Glutamatergic neuron (in vitro differentiated cells): ENCODE measurements around the gene CCR7. TPM values are rescaled to one million over a fixed set of nuclear protein-coding genes. Genes with fewer than 3 reads are reported as not detected.

Experiments used
- DNase-seq: peaks from one replicate; pipeline ENCODE4 v3.0.0; 2022
- H3K27ac Mint-ChIP-seq: one replicate; pipeline ENCODE4 v1.8.0; 2020; ENCODE audit warnings: mild to moderate bottlenecking, mixed read lengths, inconsistent platforms; ENCODE audit not compliant: unreplicated experiment
- H3K27me3 Mint-ChIP-seq: one replicate; pipeline ENCODE4 v1.8.0; 2020; ENCODE audit warnings: mild to moderate bottlenecking, moderate library complexity, mixed read lengths, inconsistent platforms; ENCODE audit not compliant: unreplicated experiment
- H3K36me3 Mint-ChIP-seq: one replicate; pipeline ENCODE4 v1.8.0; 2020; ENCODE audit warnings: mild to moderate bottlenecking, mixed read lengths, inconsistent platforms; ENCODE audit not compliant: unreplicated experiment
- H3K4me1 Mint-ChIP-seq: one replicate; pipeline ENCODE4 v1.8.0; 2020; ENCODE audit warnings: mild to moderate bottlenecking, low read depth, mixed read lengths, inconsistent platforms; ENCODE audit not compliant: unreplicated experiment
- H3K4me3 Mint-ChIP-seq: one replicate; pipeline ENCODE4 v1.8.0; 2020; ENCODE audit warnings: mild to moderate bottlenecking, mixed read lengths, inconsistent platforms; ENCODE audit not compliant: unreplicated experiment
- H3K9me3 Mint-ChIP-seq: one replicate; pipeline ENCODE4 v1.8.0; 2020; ENCODE audit warnings: mild to moderate bottlenecking, moderate library complexity, mixed read lengths, inconsistent platforms; ENCODE audit not compliant: unreplicated experiment
- total RNA-seq: library from RNA; stranded (reverse); fragmentation: NEBNext Ultra II Directional; extraction: Animal tissue kit (Norgen Biotek cat#: 25700); gene quantifications from one replicate; pipeline ENCODE4 v1.2.1, GENCODE V29; 2021; ENCODE audit not compliant: unreplicated experiment
- TF ChIP-seq, protein P1 (sequence below): fragments of 200-600 bp; sonication (generic); IDR thresholded peaks from one replicate; pipeline ENCODE4 v1.5.0; 2021; ENCODE audit not compliant: partially characterized antibody, unreplicated experiment

The CCR7 gene
- total RNA-seq, 1 donor from 2014 or later = not detected

DNA sequence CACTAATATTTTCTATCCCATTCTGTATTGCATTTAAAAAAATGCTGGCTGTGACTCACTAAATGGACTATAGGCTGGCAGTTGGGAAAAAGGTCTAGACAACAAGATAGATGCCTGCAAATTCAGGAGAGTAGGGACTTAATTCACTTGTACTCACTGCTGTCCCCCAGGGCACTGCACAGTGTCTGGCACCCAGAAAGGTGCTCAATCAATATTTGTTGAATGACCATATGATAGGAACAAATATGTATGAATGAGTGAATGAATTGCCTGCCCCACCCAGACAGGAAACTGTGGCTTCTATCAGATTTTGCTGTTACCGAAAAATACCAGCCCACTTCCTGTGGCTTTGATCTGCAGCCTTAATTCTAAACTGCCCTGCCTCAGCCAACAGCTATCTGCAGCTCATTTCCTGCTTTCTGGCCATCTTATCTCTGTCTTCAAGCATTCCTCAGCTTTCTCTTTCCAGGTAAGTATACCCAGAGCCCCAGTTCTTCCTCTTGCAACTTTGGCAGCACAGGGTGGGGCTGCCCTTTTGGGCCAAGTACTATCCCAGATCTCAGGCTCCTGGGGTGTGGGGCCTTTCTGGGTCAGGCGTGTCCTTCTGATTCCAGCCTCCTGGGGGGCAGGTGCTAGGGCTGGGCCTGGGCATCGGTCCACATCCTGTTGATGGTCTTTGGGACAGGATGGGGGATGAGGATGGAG is 48.5 kb downstream of the CCR7 start:
- peaks cover 12% of the 10 kb centered on the region for H3K27me3 Mint-ChIP-seq
- H3K4me3 Mint-ChIP-seq = no peak overlapping the region
- no peaks in the 10 kb centered on the region for H3K36me3 Mint-ChIP-seq
- H3K4me1 Mint-ChIP-seq = no peaks in the 10 kb centered on the region
- TF ChIP-seq, protein P1, sequence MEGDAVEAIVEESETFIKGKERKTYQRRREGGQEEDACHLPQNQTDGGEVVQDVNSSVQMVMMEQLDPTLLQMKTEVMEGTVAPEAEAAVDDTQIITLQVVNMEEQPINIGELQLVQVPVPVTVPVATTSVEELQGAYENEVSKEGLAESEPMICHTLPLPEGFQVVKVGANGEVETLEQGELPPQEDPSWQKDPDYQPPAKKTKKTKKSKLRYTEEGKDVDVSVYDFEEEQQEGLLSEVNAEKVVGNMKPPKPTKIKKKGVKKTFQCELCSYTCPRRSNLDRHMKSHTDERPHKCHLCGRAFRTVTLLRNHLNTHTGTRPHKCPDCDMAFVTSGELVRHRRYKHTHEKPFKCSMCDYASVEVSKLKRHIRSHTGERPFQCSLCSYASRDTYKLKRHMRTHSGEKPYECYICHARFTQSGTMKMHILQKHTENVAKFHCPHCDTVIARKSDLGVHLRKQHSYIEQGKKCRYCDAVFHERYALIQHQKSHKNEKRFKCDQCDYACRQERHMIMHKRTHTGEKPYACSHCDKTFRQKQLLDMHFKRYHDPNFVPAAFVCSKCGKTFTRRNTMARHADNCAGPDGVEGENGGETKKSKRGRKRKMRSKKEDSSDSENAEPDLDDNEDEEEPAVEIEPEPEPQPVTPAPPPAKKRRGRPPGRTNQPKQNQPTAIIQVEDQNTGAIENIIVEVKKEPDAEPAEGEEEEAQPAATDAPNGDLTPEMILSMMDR = no peak
- peaks cover 2% of the 10 kb centered on the region for H3K9me3 Mint-ChIP-seq
- H3K27ac Mint-ChIP-seq = no peak overlapping the region
- DNase-seq = no peak

DNA sequence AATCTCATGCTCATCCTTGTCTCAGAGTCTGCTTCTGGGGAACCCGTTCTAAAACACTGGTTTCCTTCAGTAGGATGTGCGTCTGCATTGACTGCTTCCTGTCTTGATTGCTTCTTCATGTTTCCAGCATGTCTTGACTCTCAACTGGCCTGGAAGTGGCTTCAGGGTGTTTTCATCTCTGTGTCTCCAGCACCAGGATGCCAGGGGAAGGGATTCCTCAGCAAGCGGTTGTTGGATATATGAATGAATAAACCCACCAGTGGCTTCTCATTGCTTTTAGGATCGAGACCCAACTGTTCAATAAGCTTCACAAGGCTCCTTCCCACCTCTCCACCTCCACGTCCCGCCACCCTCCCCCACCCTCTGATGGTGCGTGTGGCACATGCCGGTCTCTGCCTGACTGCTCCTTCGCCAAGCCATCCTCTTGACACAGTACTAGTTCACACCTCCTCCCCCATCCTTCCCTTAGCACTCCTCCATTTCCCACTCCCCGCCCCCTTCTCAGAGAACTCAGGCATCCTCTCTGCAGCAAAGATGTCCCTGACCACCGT is 49.7 kb downstream of the CCR7 start:
- DNase-seq = no peak

DNA sequence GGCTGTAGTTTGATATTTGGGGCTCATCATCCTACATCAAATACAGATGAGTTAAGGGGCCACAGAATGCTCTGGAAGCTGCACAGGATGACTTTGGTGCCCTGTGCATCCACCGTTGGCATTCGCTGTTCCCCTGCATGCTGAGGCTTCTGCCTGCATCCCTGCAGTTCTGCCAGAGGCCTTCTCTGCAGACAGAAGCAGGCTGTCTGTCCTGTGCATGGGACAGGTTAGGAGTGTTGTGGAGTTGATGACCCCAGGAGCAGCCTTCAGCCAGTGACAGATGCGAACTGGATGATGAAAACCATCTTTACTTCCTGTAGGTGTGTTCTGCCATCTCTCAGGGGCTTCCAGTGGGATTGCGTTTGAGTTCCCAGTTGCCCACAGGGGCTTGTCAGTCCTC is 50.3 kb downstream of the CCR7 start:
- TF ChIP-seq, protein P1 = no peak
- Mint-ChIP-seq H3K27me3 (peaks cover 12% of the 10 kb centered on the region), H3K36me3 (no peaks in the 10 kb centered on the region)

More for the DNA sequence above, 49.7 kb downstream of the CCR7 start:
- H3K4me1 Mint-ChIP-seq = no peaks in the 10 kb centered on the region
- TF ChIP-seq, protein P1 = no peak
- peaks cover 12% of the 10 kb centered on the region for H3K27me3 Mint-ChIP-seq
- no peaks in the 10 kb centered on the region for H3K36me3 Mint-ChIP-seq
- no peak overlapping the region for H3K27ac Mint-ChIP-seq
- peaks cover 2% of the 10 kb centered on the region for H3K9me3 Mint-ChIP-seq
- no peak overlapping the region for H3K4me3 Mint-ChIP-seq

DNA sequence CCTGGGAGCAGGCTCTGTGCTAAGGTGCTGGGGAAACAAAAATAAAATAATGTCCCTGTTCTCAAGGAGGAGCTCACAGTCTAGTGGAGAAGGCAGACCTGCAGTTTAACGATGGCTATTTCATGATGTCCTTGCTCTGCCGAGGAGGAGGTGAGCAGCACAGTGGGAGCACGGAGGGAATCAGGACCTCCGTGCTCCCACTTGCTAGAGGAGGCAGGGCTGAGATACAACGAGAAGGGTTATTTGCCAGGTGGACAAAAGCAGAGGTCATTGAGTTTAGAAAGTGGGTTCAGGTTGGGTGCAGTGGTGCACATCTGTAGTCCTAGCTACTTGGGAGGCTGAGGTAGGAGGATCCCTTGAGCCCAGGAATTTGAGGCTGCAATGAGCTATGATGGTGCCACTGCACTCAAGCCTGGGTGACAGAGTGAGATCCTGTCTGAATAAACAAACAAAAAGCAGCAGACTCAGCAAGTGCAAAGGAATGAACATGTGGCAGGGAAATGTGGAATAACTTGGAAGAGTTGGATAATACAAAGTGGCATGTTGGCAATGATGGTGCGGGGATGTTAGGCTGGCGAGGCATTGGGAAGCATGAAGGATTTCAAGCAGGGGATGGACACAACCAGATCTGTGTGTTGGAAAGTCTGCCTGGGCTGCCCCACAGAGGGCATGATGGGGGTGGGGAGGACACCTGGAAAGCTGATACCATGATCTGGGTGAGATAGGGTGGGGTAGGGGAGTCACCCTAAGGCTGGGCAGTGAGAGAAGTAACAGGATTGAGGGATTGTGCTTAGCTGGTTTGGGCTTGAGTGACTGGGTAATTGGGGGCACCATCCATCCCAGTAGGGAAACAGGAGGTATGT is 51.0 kb downstream of the CCR7 start:
- peaks cover 2% of the 10 kb centered on the region for H3K9me3 Mint-ChIP-seq
- DNase-seq = no peak
- no peak overlapping the region for H3K4me3 Mint-ChIP-seq
- H3K27ac Mint-ChIP-seq = no peak overlapping the region
- H3K36me3 Mint-ChIP-seq = no peaks in the 10 kb centered on the region
- H3K4me1 Mint-ChIP-seq = no peaks in the 10 kb centered on the region
- peaks cover 12% of the 10 kb centered on the region for H3K27me3 Mint-ChIP-seq
- TF ChIP-seq, protein P1 = no peak

More for the DNA sequence above, 50.3 kb downstream of the CCR7 start:
- Mint-ChIP-seq H3K27ac (no peak overlapping the region), H3K4me3 (no peak overlapping the region), H3K4me1 (no peaks in the 10 kb centered on the region), H3K9me3 (peaks cover 2% of the 10 kb centered on the region)
- DNase-seq = no peak
